ENCODE data around the gene C5. TPM values are rescaled to one million over a fixed set of nuclear protein-coding genes. Genes with fewer than 3 reads are reported as not detected.
A peak's percentile ranks its signal among the peaks of the same experiment; 100 is the strongest.

C5 gene
- total RNA-seq, 1 donor from 2014 or later: 2.0 TPM

GRCh38 chr9:120942186-120943001 lies 107.7 kb downstream of the C5 start:
- no peak for TF ChIP-seq POLR2AphosphoS5 (IDR thresholded peaks at IDR 0.05; ENCODE audit: insufficient read depth in 1 of 2, low read depth in 1 of 2)
- TF ChIP-seq POLR2A (IDR thresholded peaks at IDR 0.05): no peak
- TF ChIP-seq, protein P1, sequence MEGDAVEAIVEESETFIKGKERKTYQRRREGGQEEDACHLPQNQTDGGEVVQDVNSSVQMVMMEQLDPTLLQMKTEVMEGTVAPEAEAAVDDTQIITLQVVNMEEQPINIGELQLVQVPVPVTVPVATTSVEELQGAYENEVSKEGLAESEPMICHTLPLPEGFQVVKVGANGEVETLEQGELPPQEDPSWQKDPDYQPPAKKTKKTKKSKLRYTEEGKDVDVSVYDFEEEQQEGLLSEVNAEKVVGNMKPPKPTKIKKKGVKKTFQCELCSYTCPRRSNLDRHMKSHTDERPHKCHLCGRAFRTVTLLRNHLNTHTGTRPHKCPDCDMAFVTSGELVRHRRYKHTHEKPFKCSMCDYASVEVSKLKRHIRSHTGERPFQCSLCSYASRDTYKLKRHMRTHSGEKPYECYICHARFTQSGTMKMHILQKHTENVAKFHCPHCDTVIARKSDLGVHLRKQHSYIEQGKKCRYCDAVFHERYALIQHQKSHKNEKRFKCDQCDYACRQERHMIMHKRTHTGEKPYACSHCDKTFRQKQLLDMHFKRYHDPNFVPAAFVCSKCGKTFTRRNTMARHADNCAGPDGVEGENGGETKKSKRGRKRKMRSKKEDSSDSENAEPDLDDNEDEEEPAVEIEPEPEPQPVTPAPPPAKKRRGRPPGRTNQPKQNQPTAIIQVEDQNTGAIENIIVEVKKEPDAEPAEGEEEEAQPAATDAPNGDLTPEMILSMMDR (IDR thresholded peaks at IDR 0.05): no peak
- Histone ChIP-seq H3K27ac (peak overlapping the region; percentile 36), H3K9me3 (no peaks in the 10 kb centered on the region), H3K4me3 (no peak overlapping the region), H3K4me1 (peaks cover 31% of the 10 kb centered on the region), H3K27me3 (no peaks in the 10 kb centered on the region), H3K36me3 (no peaks in the 10 kb centered on the region)
- intact Hi-C loops (cut with DNase I): no loop called here
- DNase-seq (ENCODE audit: extremely low spot score in 2 of 2): no peak

- Histone ChIP-seq H3K4me3 (no peak overlapping the region), H3K27ac (peak overlapping the region; percentile 12), H3K4me1 (peaks cover 42% of the 10 kb centered on the region), H3K27me3 (no peaks in the 10 kb centered on the region), H3K36me3 (no peaks in the 10 kb centered on the region), H3K9me3 (no peaks in the 10 kb centered on the region)
- peak in 1 of 2 donors; percentile 6 for TF ChIP-seq POLR2AphosphoS5 (IDR thresholded peaks at IDR 0.05; ENCODE audit: insufficient read depth in 1 of 2, low read depth in 1 of 2)
- TF ChIP-seq, protein P1 (IDR thresholded peaks at IDR 0.05): no peak
- TF ChIP-seq POLR2A (IDR thresholded peaks at IDR 0.05): no peak
- intact Hi-C loops (cut with DNase I): no loop called here
- DNase-seq (ENCODE audit: extremely low spot score in 2 of 2): no peak
These were observed 108.9 kb downstream of the C5 start for GRCh38 chr9:120941046-120941770.

DNA sequence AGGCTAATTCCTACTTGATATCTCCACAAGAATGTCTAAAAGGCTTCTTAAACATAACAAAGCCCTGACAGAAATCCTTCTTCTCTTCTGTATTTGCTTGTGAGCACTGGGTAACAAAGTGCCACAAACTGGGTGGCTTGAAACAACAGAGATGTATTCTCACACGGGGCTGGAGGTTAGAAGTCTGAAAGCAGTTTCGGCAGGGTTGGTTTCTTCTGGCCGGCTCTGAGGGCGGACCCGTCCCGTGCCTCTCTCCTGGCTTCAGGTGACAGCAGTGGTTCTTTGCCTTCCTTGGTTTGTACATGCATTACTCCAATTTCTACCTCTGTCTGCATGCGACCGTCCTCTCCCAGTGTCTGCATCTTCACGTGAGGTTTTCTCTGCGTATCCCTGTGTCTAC lies 109.5 kb downstream of the C5 start:
- H3K36me3 ChIP-seq: no peaks in the 10 kb centered on the region
- TF ChIP-seq POLR2AphosphoS5 (IDR thresholded peaks at IDR 0.05; ENCODE audit: insufficient read depth in 1 of 2, low read depth in 1 of 2) (no peak), POLR2A (IDR thresholded peaks at IDR 0.05) (no peak)
- TF ChIP-seq, protein P1 (IDR thresholded peaks at IDR 0.05): no peak
- peaks cover 49% of the 10 kb centered on the region for H3K4me1 ChIP-seq
- no peak for DNase-seq (ENCODE audit: extremely low spot score in 2 of 2)
- no peak overlapping the region for H3K4me3 ChIP-seq
- H3K9me3 ChIP-seq: no peaks in the 10 kb centered on the region
- intact Hi-C loops (cut with DNase I): no loop called here
- no peak overlapping the region for H3K27ac ChIP-seq
- H3K27me3 ChIP-seq: no peaks in the 10 kb centered on the region

- no peak overlapping the region for H3K27ac ChIP-seq
- no peak overlapping the region for H3K4me3 ChIP-seq
- no peaks in the 10 kb centered on the region for H3K36me3 ChIP-seq
- TF ChIP-seq, protein P1 (IDR thresholded peaks at IDR 0.05): no peak
- TF ChIP-seq POLR2A (IDR thresholded peaks at IDR 0.05) (no peak), POLR2AphosphoS5 (IDR thresholded peaks at IDR 0.05; ENCODE audit: insufficient read depth in 1 of 2, low read depth in 1 of 2) (no peak)
- intact Hi-C loops (cut with DNase I): loop anchor here (5.0 kb wide), 1 partner anchor 72 kb away; no protein-coding TSS in a partner anchor
- no peak for DNase-seq (ENCODE audit: extremely low spot score in 2 of 2)
- no peaks in the 10 kb centered on the region for H3K9me3 ChIP-seq
- H3K27me3 ChIP-seq: no peaks in the 10 kb centered on the region
- peaks cover 66% of the 10 kb centered on the region for H3K4me1 ChIP-seq
These were observed 111.2 kb downstream of the C5 start for GRCh38 chr9:120938851-120939250.

All from vagina (tissue), 2 donors.